GM12878 (cell line): ENCODE measurements around the gene CCDC34. TPM values are rescaled to one million over a fixed set of nuclear protein-coding genes. Genes with fewer than 3 reads are reported as not detected.

ENCODE experiments used
- ATAC-seq: fragments of 200-7000 bp; cut with Tn5 transposase; 3 replicates; pipeline ENCODE4 v1.9.1; 2020; ENCODE audit warnings: mild to moderate bottlenecking, moderate library complexity
- BruUV-seq: library from RNA; stranded (reverse); fragments of 400-500 nt; replicated peaks from 2 replicates; lab custom pipeline; 2021; lab: Mats Ljungman, UMichigan
- CTCF ChIA-PET: fragments of 300-600 bp; sonication (Branson Sonifier 250); formaldehyde crosslinking; extraction: SDS; loops from one replicate; lab custom pipeline; 2021; ENCODE audit warnings: inconsistent platforms; lab: Yijun Ruan, JAX
- POLR2A ChIA-PET: fragments of 350-600 bp; formaldehyde crosslinking; extraction: SDS; loops from one replicate; lab custom pipeline; 2021; ENCODE audit warnings: inconsistent platforms; lab: Charles Lee
- RAD21 ChIA-PET: fragments of 300-600 bp; sonication (Branson Sonifier 250); formaldehyde crosslinking; loops from one replicate; lab custom pipeline; 2023; ENCODE audit warnings: antibody characterized with exemption; ENCODE audit not compliant: unreplicated experiment; lab: Charles Lee
- SMC1A ChIA-PET: fragments of 300-600 bp; sonication (Branson Sonifier 250); formaldehyde crosslinking; loops from one replicate; lab custom pipeline; 2023; ENCODE audit not compliant: unreplicated experiment, uncharacterized antibody; lab: Charles Lee
- DNase-seq: peaks from one replicate; pipeline ENCODE4 v3.0.0-alpha.2; 2011; ENCODE audit warnings: low read depth, low spot score
- FAIRE-seq: peaks from 3 replicates; lab custom pipeline; 2011; peaks lifted over from hg19 to GRCh38; lab: Jason Lieb, UNC
- H2AFZ ChIP-seq: 2 replicates; pipeline ENCODE4 v1.6.0; 2011; ENCODE audit warnings: low read depth, low read length, control low read depth; ENCODE audit not compliant: control insufficient read depth
- H3K27ac ChIP-seq: 2 replicates; pipeline ENCODE4 v1.5.1; 2011; ENCODE audit warnings: control low read depth; ENCODE audit not compliant: control insufficient read depth, insufficient read depth
- H3K27me3 ChIP-seq, 2 experiments: replicated peaks in 1 of 2; 2 replicates each; pipeline versions ENCODE4 v1.6.0 to v1.6.1; 2011; ENCODE audit warnings: low read length in 1 of 2; ENCODE audit not compliant: control insufficient read depth in 2 of 2, insufficient read depth in 2 of 2
- H3K36me3 ChIP-seq, 2 experiments: 2 replicates each; pipeline ENCODE4 v1.5.1; 2011; ENCODE audit warnings: low read length in 1 of 2; ENCODE audit not compliant: control insufficient read depth in 2 of 2, insufficient read depth in 2 of 2
- H3K4me1 ChIP-seq: 2 replicates; pipeline ENCODE4 v1.6.1; 2011; ENCODE audit warnings: mild to moderate bottlenecking, low read length, moderate library complexity, mixed read lengths; ENCODE audit not compliant: control insufficient read depth, insufficient read depth
- H3K4me2 ChIP-seq: 2 replicates; pipeline ENCODE4 v1.6.0; 2011; ENCODE audit warnings: control low read depth; ENCODE audit not compliant: control insufficient read depth, insufficient read depth
- H3K4me3 ChIP-seq: fragments of 200-600 bp; sonication (generic); 2 replicates; pipeline ENCODE4 v1.5.1; 2016
- H3K79me2 ChIP-seq: 2 replicates; pipeline ENCODE4 v1.6.0; 2011; ENCODE audit warnings: low read length; ENCODE audit not compliant: control insufficient read depth, insufficient read depth
- H3K9ac ChIP-seq: 2 replicates; pipeline ENCODE4 v1.8.0; 2011; ENCODE audit warnings: low read length, control low read depth, mixed read lengths; ENCODE audit not compliant: control insufficient read depth, insufficient read depth
- H3K9me3 ChIP-seq: replicated peaks from 3 replicates; pipeline ENCODE4 v1.5.1; 2011; ENCODE audit warnings: mild to moderate bottlenecking, low read length; ENCODE audit not compliant: control insufficient read depth, insufficient read depth
- H4K20me1 ChIP-seq: 2 replicates; pipeline ENCODE4 v1.6.0; 2011; ENCODE audit not compliant: control insufficient read depth, insufficient read depth
- GABPA ChIP-seq: IDR thresholded peaks from 2 replicates; pipeline ENCODE4 v1.6.1; 2014; ENCODE audit warnings: antibody characterized with exemption, low read depth, mild to moderate bottlenecking, inconsistent platforms
- IRF4 ChIP-seq: IDR thresholded peaks from 2 replicates; pipeline ENCODE4 v1.6.1; 2011; ENCODE audit warnings: low read depth, low read length
- MEF2A ChIP-seq: IDR thresholded peaks from 2 replicates; pipeline ENCODE4 v1.6.1; 2011; ENCODE audit warnings: low read depth, mild to moderate bottlenecking, low read length, moderate library complexity; ENCODE audit not compliant: insufficient read depth
- MTA2 ChIP-seq: fragments of 450-650 bp; IDR thresholded peaks from 2 replicates; pipeline ENCODE4 v1.6.1; 2016; ENCODE audit warnings: low read depth, mild to moderate bottlenecking, moderate library complexity
- MYC ChIP-seq: IDR thresholded peaks from 2 replicates; pipeline ENCODE4 v1.6.1; 2011; ENCODE audit warnings: mild to moderate bottlenecking, low read length, moderate library complexity, inconsistent platforms; ENCODE audit not compliant: insufficient read depth, insufficient replicate concordance, insufficient read length, severe bottlenecking
- POLR2A ChIP-seq: IDR thresholded peaks from 2 replicates; pipeline ENCODE4 v1.6.1; 2011; ENCODE audit warnings: low read depth, mild to moderate bottlenecking, low read length
- RBBP5 ChIP-seq: fragments of 200-600 bp; sonication (generic); conservative IDR thresholded peaks from 2 replicates; pipeline ENCODE4 v1.6.1; 2016
- RCOR1 ChIP-seq: conservative IDR thresholded peaks from 2 replicates; pipeline ENCODE4 v1.6.1; 2012; ENCODE audit warnings: low read depth, low read length, improper control_type of control experiment
- SMAD5 ChIP-seq: IDR thresholded peaks from 2 replicates; pipeline ENCODE4 v1.6.1; 2016; ENCODE audit warnings: antibody characterized with exemption, low read depth
- SUZ12 ChIP-seq: fragments of 200-600 bp; sonication (generic); IDR thresholded peaks from one replicate; pipeline ENCODE4 v1.6.1; 2018; ENCODE audit warnings: antibody characterized with exemption, mild to moderate bottlenecking; ENCODE audit not compliant: unreplicated experiment
- ZNF24 ChIP-seq: fragments of 450-650 bp; IDR thresholded peaks from 2 replicates; pipeline ENCODE4 v1.6.1; 2017; ENCODE audit warnings: antibody characterized with exemption, mild to moderate bottlenecking
- ZNF274 ChIP-seq: IDR thresholded peaks from one replicate; pipeline ENCODE4 v1.8.0; 2011; ENCODE audit not compliant: insufficient read length, insufficient read depth
- in situ Hi-C: fragments of 300-500 bp; cut with MboI; formaldehyde crosslinking; loops from 9 replicates; pipeline ENCODE4 v1.14.3; 2018; ENCODE audit warnings: mixed read lengths
- intact Hi-C: fragments of 100-400 bp; cut with micrococcal nuclease; formaldehyde crosslinking; loops from one replicate; pipeline ENCODE4 v1.14.2; 2022; ENCODE audit not compliant: unreplicated experiment
- polyA plus RNA-seq, 11 experiments: library from polyadenylated mRNA; depleted of rRNA in 4 of 11; unstranded in 6 of 11; stranded (reverse) in 5 of 11; fragments of >200 nt; fragmentation: Nextera tagmentation in 4 of 11; fragmentation: Illumina TruSeq in 1 of 11; extraction: Ambion mirVana in 4 of 11; extraction: Trizol in 1 of 11; gene quantifications; 1 replicate in 1 of 11; 2 replicates in 10 of 11; pipeline versions ENCODE4 v1.2.1 to v1.2.3, GENCODE V29; 2011 to 2016; ENCODE audit warnings: inconsistent platforms in 2 of 11, missing spikeins in 2 of 11, low read depth in 1 of 11
- total RNA-seq, 4 experiments: library from RNA; depleted of rRNA in 3 of 4; stranded (reverse); fragments of >200 nt in 3 of 4; fragmentation: Illumina TruSeq in 1 of 4; extraction: Trizol in 1 of 4; gene quantifications; 2 replicates each; pipeline versions ENCODE4 v1.2.1 to v1.2.3, GENCODE V29; 2013 to 2021
- TF ChIP-seq, protein P1 (sequence below): fragments of 450-650 bp; formaldehyde crosslinking; IDR thresholded peaks from 2 replicates; pipeline ENCODE4 v1.5.0; 2022; ENCODE audit warnings: mild to moderate bottlenecking, missing genetic modification characterization
- TF ChIP-seq, protein P2 (sequence below): fragments of 450-650 bp; IDR thresholded peaks from 2 replicates; pipeline ENCODE4 v1.6.1; 2017; ENCODE audit warnings: low read depth, mild to moderate bottlenecking, moderate library complexity
- TF ChIP-seq, protein P3 (sequence below): fragments of 450-650 bp; IDR thresholded peaks from 2 replicates; pipeline ENCODE4 v1.6.1; 2018; ENCODE audit warnings: borderline replicate concordance, mild to moderate bottlenecking; ENCODE audit not compliant: partially characterized antibody
- TF ChIP-seq, protein P4 (sequence below): IDR thresholded peaks from 2 replicates; pipeline ENCODE4 v1.6.1; 2011; ENCODE audit warnings: borderline replicate concordance, low read depth, mild to moderate bottlenecking, moderate library complexity, mixed read lengths, low read length; ENCODE audit not compliant: insufficient read depth; ENCODE audit errors: extremely low read length

CCDC34 gene
- total and polyA plus RNA-seq, 10 of the 15 experiments (the other 5 are each of a cell fraction or from before 2014, with no cell fraction given): 6.2 to 39.1 (median 14.6) TPM

DNA sequence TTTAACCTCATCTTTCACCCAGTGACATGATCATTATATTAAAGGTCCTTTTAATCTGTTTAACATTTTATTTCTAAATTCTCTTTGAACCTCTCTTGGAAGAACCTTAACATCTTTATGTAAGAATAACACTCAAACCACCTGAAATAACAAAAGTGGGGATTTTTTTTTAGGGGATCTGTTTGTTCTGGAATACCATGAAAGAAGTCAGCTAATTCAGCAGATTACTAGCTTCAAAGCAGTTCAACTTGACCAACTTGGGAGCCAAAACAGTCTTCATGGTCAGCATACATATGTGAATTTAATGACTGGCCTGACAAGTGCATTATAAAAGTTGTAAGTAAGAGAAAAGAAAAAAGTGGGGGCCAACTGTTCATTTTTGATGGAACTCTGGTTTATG, 52.3 kb downstream of the CCDC34 start (continued):
- TF ChIP-seq POLR2A (no peak), RBBP5 (no peak), MTA2 (no peak)
- TF ChIP-seq, all 136 proteins: peak for 0

DNA sequence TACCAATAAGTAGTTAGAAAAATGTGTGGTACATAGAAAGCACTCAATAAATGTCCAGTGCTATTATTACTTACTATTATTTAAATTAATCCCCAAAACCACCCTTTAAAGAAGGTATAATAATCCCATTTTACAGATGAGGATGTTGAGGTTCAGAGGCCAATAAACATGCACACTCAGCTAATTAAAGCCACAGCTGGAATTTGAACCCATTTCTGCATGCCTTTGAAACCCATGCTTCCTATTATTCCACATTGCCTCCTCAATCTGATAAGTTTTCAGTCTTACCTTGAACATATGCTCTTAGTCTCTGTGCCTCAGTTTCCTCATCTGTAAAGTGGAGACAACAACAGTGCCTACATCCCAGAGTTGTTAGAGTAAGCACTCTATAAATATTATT, 52.8 kb downstream of the CCDC34 start:
- H3K79me2 ChIP-seq: no peaks in the 10 kb centered on the region
- H3K4me3 ChIP-seq: no peak overlapping the region
- H3K27ac ChIP-seq: no peak overlapping the region
- DNase-seq (no peak), FAIRE-seq (no peak), ATAC-seq (no peak)
- in situ Hi-C loops: no loop called here
- H3K9ac ChIP-seq: no peak overlapping the region
- no peaks in the 10 kb centered on the region for H3K4me1 ChIP-seq
- RAD21 ChIA-PET: no interaction called here
- H3K36me3 ChIP-seq: no peaks in the 10 kb centered on the region
- intact Hi-C loops: no loop called here
- CTCF ChIA-PET: interaction anchor here (1.5 to 1.6 kb wide), 2 partner anchors 11 to 14 kb away, joined by 3 to 7 read pairs; no protein-coding TSS in a partner anchor
- no peak overlapping the region for H3K4me2 ChIP-seq
- no TSS peak for BruUV-seq
- POLR2A ChIA-PET: no interaction called here
- no peaks in the 10 kb centered on the region for H3K27me3 ChIP-seq
- no peaks in the 10 kb centered on the region; the same call in 2 of the 3 replicates for H3K9me3 ChIP-seq
- no peak overlapping the region for H2AFZ ChIP-seq
- no peaks in the 10 kb centered on the region for H4K20me1 ChIP-seq
- SMC1A ChIA-PET: interaction anchor here (0.7 kb wide), 1 partner anchor 14 kb away, joined by 3 read pairs; no protein-coding TSS in a partner anchor
- TF ChIP-seq MYC (no peak), ZNF24 (no peak), GABPA (no peak), SUZ12 (no peak), RCOR1 (no peak), MEF2A (no peak), ZNF274 (no peak), SMAD5 (no peak), IRF4 (no peak)
- TF ChIP-seq, protein P1, sequence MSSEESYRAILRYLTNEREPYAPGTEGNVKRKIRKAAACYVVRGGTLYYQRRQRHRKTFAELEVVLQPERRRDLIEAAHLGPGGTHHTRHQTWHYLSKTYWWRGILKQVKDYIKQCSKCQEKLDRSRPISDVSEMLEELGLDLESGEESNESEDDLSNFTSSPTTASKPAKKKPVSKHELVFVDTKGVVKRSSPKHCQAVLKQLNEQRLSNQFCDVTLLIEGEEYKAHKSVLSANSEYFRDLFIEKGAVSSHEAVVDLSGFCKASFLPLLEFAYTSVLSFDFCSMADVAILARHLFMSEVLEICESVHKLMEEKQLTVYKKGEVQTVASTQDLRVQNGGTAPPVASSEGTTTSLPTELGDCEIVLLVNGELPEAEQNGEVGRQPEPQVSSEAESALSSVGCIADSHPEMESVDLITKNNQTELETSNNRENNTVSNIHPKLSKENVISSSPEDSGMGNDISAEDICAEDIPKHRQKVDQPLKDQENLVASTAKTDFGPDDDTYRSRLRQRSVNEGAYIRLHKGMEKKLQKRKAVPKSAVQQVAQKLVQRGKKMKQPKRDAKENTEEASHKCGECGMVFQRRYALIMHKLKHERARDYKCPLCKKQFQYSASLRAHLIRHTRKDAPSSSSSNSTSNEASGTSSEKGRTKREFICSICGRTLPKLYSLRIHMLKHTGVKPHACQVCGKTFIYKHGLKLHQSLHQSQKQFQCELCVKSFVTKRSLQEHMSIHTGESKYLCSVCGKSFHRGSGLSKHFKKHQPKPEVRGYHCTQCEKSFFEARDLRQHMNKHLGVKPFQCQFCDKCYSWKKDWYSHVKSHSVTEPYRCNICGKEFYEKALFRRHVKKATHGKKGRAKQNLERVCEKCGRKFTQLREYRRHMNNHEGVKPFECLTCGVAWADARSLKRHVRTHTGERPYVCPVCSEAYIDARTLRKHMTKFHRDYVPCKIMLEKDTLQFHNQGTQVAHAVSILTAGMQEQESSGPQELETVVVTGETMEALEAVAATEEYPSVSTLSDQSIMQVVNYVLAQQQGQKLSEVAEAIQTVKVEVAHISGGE (CRISPR knock-in tag): no peak
- TF ChIP-seq, protein P2, sequence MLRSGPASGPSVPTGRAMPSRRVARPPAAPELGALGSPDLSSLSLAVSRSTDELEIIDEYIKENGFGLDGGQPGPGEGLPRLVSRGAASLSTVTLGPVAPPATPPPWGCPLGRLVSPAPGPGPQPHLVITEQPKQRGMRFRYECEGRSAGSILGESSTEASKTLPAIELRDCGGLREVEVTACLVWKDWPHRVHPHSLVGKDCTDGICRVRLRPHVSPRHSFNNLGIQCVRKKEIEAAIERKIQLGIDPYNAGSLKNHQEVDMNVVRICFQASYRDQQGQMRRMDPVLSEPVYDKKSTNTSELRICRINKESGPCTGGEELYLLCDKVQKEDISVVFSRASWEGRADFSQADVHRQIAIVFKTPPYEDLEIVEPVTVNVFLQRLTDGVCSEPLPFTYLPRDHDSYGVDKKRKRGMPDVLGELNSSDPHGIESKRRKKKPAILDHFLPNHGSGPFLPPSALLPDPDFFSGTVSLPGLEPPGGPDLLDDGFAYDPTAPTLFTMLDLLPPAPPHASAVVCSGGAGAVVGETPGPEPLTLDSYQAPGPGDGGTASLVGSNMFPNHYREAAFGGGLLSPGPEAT: no peak
- TF ChIP-seq, protein P3, sequence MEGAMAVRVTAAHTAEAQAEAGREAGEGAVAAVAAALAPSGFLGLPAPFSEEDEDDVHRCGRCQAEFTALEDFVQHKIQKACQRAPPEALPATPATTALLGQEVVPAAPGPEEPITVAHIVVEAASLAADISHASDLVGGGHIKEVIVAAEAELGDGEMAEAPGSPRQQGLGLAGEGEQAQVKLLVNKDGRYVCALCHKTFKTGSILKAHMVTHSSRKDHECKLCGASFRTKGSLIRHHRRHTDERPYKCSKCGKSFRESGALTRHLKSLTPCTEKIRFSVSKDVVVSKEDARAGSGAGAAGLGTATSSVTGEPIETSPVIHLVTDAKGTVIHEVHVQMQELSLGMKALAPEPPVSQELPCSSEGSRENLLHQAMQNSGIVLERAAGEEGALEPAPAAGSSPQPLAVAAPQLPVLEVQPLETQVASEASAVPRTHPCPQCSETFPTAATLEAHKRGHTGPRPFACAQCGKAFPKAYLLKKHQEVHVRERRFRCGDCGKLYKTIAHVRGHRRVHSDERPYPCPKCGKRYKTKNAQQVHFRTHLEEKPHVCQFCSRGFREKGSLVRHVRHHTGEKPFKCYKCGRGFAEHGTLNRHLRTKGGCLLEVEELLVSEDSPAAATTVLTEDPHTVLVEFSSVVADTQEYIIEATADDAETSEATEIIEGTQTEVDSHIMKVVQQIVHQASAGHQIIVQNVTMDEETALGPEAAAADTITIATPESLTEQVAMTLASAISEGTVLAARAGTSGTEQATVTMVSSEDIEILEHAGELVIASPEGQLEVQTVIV: no peak
- TF ChIP-seq, protein P4, sequence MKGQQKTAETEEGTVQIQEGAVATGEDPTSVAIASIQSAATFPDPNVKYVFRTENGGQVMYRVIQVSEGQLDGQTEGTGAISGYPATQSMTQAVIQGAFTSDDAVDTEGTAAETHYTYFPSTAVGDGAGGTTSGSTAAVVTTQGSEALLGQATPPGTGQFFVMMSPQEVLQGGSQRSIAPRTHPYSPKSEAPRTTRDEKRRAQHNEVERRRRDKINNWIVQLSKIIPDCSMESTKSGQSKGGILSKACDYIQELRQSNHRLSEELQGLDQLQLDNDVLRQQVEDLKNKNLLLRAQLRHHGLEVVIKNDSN: no peak
